ENCODE data around the gene KBTBD3. TPM values are rescaled to one million over a fixed set of nuclear protein-coding genes. Genes with fewer than 3 reads are reported as not detected.

The KBTBD3 gene
- total RNA-seq, 1 experiment from 2014 or later: 2.9 TPM

DNA sequence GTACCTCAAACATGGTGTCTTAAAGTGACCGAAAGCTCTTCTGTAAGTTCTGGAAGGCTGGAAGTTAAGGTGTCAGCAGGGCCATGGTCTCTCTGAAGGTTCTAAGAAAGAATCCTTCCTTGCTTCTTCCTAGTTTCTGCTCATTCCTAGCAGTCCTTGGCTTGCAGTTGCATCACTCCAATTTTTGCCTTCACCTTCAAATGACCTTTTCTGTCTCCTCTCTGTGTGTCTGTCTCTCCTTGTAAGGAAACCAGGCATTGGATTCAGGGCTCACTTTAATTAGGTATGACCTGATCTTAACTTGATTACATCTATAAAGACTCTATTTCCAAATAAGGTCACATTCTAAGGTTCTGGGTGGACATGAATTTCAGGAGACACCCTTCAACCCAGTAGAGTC lies 9.0 kb upstream of the KBTBD3 start:
- ChIA-PET CTCF (interaction anchor here (1.2 to 2.8 kb wide), 3 partner anchors 14 to 952 kb away, joined by 3 to 11 read pairs (median 6); no protein-coding TSS in a partner anchor), POLR2A (interaction anchor here (1.1 to 1.5 kb wide), 2 partner anchors 9 to 47 kb away, joined by 4 to 5 read pairs; partner anchors contain the start of genes AASDHPPT and KBTBD3)
- Mint-ChIP-seq H3K9me3 (ENCODE audit: unreplicated experiment) (no peaks in the 10 kb centered on the region), H3K27ac (ENCODE audit: low read depth, unreplicated experiment) (peak overlapping the region; percentile 31), H3K4me3 (ENCODE audit: unreplicated experiment) (no peak overlapping the region), H3K36me3 (ENCODE audit: insufficient read depth, unreplicated experiment) (peaks cover 65% of the 10 kb centered on the region), H3K4me1 (ENCODE audit: insufficient read depth, unreplicated experiment) (peaks cover 40% of the 10 kb centered on the region), H3K27me3 (ENCODE audit: insufficient read depth, unreplicated experiment) (no peaks in the 10 kb centered on the region)
- intact Hi-C loops (cut with micrococcal nuclease): loop anchor here (5.0 to 10.0 kb wide), 4 partner anchors 71 to 951 kb away; partner anchors contain the start of gene GUCY1A2
- BruUV-seq (replicated peaks): no TSS peak
- TF ChIP-seq, protein P1, sequence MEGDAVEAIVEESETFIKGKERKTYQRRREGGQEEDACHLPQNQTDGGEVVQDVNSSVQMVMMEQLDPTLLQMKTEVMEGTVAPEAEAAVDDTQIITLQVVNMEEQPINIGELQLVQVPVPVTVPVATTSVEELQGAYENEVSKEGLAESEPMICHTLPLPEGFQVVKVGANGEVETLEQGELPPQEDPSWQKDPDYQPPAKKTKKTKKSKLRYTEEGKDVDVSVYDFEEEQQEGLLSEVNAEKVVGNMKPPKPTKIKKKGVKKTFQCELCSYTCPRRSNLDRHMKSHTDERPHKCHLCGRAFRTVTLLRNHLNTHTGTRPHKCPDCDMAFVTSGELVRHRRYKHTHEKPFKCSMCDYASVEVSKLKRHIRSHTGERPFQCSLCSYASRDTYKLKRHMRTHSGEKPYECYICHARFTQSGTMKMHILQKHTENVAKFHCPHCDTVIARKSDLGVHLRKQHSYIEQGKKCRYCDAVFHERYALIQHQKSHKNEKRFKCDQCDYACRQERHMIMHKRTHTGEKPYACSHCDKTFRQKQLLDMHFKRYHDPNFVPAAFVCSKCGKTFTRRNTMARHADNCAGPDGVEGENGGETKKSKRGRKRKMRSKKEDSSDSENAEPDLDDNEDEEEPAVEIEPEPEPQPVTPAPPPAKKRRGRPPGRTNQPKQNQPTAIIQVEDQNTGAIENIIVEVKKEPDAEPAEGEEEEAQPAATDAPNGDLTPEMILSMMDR (IDR thresholded peaks at IDR 0.05; ENCODE audit: unreplicated experiment): no peak
- DNase-seq (ENCODE audit: unreplicated experiment): no peak

DNA sequence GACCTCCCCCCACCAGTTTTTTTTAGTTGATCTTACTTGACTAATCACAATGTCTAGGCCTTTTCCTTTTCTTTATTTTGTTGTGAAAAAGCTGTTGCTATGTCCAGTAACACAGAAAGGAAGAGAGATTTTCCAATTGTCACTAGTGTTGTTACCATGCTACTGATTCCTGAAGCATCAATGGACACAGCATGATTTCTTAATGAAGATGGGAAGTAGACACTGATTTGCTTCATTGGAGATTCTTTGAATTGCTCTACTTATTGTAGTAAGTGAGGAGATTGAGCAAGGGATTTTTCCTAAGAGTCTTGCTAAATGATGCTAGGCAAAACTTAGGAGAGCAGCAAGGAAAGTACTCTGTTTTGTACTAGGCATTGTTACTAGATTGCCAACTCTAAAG lies 4.9 kb upstream of the KBTBD3 start:
- no TSS peak for BruUV-seq (replicated peaks)
- ChIA-PET CTCF (interaction anchor here (0.6 kb wide), 1 partner anchor 1296 kb away, joined by 3 read pairs; no protein-coding TSS in a partner anchor), POLR2A (interaction anchor here (0.6 kb wide), 1 partner anchor 1767 kb away, joined by 3 read pairs; no protein-coding TSS in a partner anchor)
- DNase-seq (ENCODE audit: unreplicated experiment): no peak
- H3K4me3 Mint-ChIP-seq (ENCODE audit: unreplicated experiment): no peak overlapping the region
- intact Hi-C loops (cut with micrococcal nuclease): loop anchor here (10.0 kb wide), 1 partner anchor 193 kb away; no protein-coding TSS in a partner anchor
- H3K27ac Mint-ChIP-seq (ENCODE audit: low read depth, unreplicated experiment): no peak overlapping the region
- TF ChIP-seq, protein P1 (IDR thresholded peaks at IDR 0.05; ENCODE audit: unreplicated experiment): no peak
- H3K36me3 Mint-ChIP-seq (ENCODE audit: insufficient read depth, unreplicated experiment): peaks cover 61% of the 10 kb centered on the region
- no peaks in the 10 kb centered on the region for H3K27me3 Mint-ChIP-seq (ENCODE audit: insufficient read depth, unreplicated experiment)
- no peaks in the 10 kb centered on the region for H3K9me3 Mint-ChIP-seq (ENCODE audit: unreplicated experiment)
- H3K4me1 Mint-ChIP-seq (ENCODE audit: insufficient read depth, unreplicated experiment): peaks cover 28% of the 10 kb centered on the region

DNA sequence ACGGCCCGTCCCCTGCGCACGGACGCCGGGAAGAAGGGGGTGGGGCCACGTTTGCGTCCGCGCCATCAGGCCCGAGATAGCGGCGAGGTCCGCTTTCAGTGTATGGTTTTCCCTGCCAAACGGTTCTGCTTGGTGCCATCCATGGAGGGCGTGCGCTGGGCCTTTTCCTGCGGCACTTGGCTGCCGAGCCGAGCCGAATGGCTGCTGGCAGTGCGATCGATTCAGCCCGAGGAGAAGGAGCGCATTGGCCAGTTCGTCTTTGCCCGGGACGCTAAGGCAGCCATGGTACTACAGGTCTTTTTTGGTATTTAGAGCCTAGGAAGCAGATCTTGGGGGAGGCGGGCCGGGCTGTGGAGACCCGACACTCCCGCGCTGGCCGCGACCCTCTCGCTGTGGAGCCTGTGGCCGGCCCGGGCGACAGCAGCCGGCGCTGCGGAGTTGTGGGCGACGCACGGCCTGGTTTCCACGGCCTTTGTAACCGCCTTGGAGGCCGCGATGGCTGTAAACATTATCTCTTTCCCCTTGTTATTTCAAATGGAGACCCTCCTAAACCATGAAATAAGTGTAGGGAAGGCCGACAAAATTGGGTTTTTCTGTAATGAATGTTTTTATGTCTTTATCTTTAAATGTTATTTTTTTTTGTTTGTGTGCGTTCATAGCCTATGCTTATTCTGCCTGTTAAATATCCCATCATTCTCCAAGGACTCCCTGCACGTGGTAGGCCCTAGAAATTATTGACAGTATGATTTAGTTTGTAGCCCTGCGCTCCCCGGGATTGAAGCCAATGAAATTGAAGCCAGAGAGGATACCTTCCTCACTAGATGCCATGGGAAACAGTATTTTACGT lies 685 bp upstream of the KBTBD3 start, which contains the start of gene AASDHPPT:
Gene AASDHPPT (plus strand): TSS at position 54 of the 847 bp plus-strand sequence. CDS start 49 bp downstream, at position 103.
- CTCF ChIA-PET: interaction anchor here (0.6 to 0.7 kb wide), 3 partner anchors 52 to 1390 kb away, joined by 3 read pairs; no protein-coding TSS in a partner anchor
- peak; percentile 54 for DNase-seq (ENCODE audit: unreplicated experiment)
- H3K27ac Mint-ChIP-seq (ENCODE audit: low read depth, unreplicated experiment): peak within 1 kb of the TSS; percentile 97
- POLR2A ChIA-PET: interaction anchor here (0.5 to 4.5 kb wide), 24 partner anchors 8 to 1031 kb away, joined by 3 to 28 read pairs (median 4); partner anchors contain the start of gene MSANTD4
- TF ChIP-seq, protein P1 (IDR thresholded peaks at IDR 0.05; ENCODE audit: unreplicated experiment): no peak
- peak within 1 kb of the TSS; percentile 88 for H3K4me3 Mint-ChIP-seq (ENCODE audit: unreplicated experiment)
- H3K36me3 Mint-ChIP-seq (ENCODE audit: insufficient read depth, unreplicated experiment): peaks cover 29% of the 10 kb centered on the region
- peaks cover 37% of the 10 kb centered on the region for H3K4me1 Mint-ChIP-seq (ENCODE audit: insufficient read depth, unreplicated experiment)
- BruUV-seq (replicated peaks): TSS peak; percentile 48
- H3K9me3 Mint-ChIP-seq (ENCODE audit: unreplicated experiment): no peaks in the 10 kb centered on the region
- no peaks in the 10 kb centered on the region for H3K27me3 Mint-ChIP-seq (ENCODE audit: insufficient read depth, unreplicated experiment)
- intact Hi-C loops (cut with micrococcal nuclease): loop anchor here (1.0 kb wide), 1 partner anchor 56 kb away; the partner anchor contains the start of gene MSANTD4
